ENCODE data around the gene GFAP. TPM values are rescaled to one million over a fixed set of nuclear protein-coding genes. Genes with fewer than 3 reads are reported as not detected.

Gene GFAP
- total RNA-seq, 1 experiment from 2014 or later, result 1.2 TPM

GRCh38 chr17:44859701-44860100 is 55.6 kb downstream of the GFAP start:
- Histone ChIP-seq H3K23ac (ENCODE audit: insufficient read length, low read depth, low read length) (no peak overlapping the region), H4K91ac (ENCODE audit: insufficient read length, low read depth, low read length) (no peak overlapping the region), H3K27me3 (ENCODE audit: insufficient read depth, low read length) (no peaks in the 10 kb centered on the region), H4K5ac (ENCODE audit: insufficient read length, low read depth, low read length) (no peak overlapping the region), H2BK5ac (ENCODE audit: insufficient read length, low read length) (no peak overlapping the region), H3T11ph (ENCODE audit: low read length) (no peak overlapping the region), H3K18ac (ENCODE audit: insufficient read length, low read depth, low read length) (no peak overlapping the region), H3K9ac (ENCODE audit: extremely low read depth, insufficient read length, low read length) (no peak overlapping the region), H3K79me2 (ENCODE audit: insufficient read depth, low read length) (no peaks in the 10 kb centered on the region), H3K9me3 (ENCODE audit: control insufficient read depth, low read depth, low read length) (no peaks in the 10 kb centered on the region), H3K27ac (ENCODE audit: insufficient read length, low read depth, low read length) (no peak overlapping the region), H3K4me1 (ENCODE audit: insufficient read depth, low read length) (no peaks in the 10 kb centered on the region), H2BK12ac (ENCODE audit: insufficient read length, low read depth, low read length) (no peak overlapping the region), H3K79me1 (ENCODE audit: insufficient read depth, low read depth, low read length, poor library complexity, severe bottlenecking) (no peaks in the 10 kb centered on the region), H3K56ac (ENCODE audit: insufficient read length, low read depth, low read length) (no peak overlapping the region), H2BK20ac (ENCODE audit: low read depth, low read length, poor library complexity, severe bottlenecking) (no peak overlapping the region), H3K14ac (ENCODE audit: insufficient read depth, low read length) (no peak overlapping the region), H3K4ac (ENCODE audit: low read depth, low read length) (no peak overlapping the region), H2AK5ac (ENCODE audit: insufficient read length, low read length) (no peak overlapping the region), H2AFZ (ENCODE audit: low read length) (no peak overlapping the region), H2BK15ac (ENCODE audit: low read depth, low read length) (no peak overlapping the region), H3K4me2 (ENCODE audit: insufficient read depth, insufficient read length, low read length) (no peak overlapping the region), H3K23me2 (ENCODE audit: insufficient read length, low read depth, low read length, poor library complexity, severe bottlenecking) (no peaks in the 10 kb centered on the region), H2BK120ac (ENCODE audit: low read depth, low read length, poor library complexity, severe bottlenecking) (no peak overlapping the region), H4K8ac (replicated peaks; ENCODE audit: insufficient read length, low read depth, low read length) (no peak overlapping the region), H4K20me1 (ENCODE audit: control insufficient read depth, insufficient read depth, insufficient read length) (no peaks in the 10 kb centered on the region)
- Mint-ChIP-seq H3K4me3 (no peak overlapping the region), H3K9me3 (no peaks in the 10 kb centered on the region; a peak in 1 of 5 replicates), H3K27ac (peak overlapping the region in 1 of 3 experiments; percentile 16; a peak in 3 of 7 replicates), H3K36me3 (ENCODE audit: insufficient read depth in 1 of 3, low read depth in 3 of 3) (peaks cover 71 to 96% (median 86%) of the 10 kb centered on the region in 3 experiments), H3K4me1 (no peaks in the 10 kb centered on the region), H3K27me3 (ENCODE audit: low read depth) (no peaks in the 10 kb centered on the region)
- no peak for DNase-seq
- no CpG with 5 or more reads among the region's 5 CpGs for WGBS (ENCODE audit: extremely low coverage, insufficient read length, low lambda C conversion rate)
- TF ChIP-seq, protein P1, sequence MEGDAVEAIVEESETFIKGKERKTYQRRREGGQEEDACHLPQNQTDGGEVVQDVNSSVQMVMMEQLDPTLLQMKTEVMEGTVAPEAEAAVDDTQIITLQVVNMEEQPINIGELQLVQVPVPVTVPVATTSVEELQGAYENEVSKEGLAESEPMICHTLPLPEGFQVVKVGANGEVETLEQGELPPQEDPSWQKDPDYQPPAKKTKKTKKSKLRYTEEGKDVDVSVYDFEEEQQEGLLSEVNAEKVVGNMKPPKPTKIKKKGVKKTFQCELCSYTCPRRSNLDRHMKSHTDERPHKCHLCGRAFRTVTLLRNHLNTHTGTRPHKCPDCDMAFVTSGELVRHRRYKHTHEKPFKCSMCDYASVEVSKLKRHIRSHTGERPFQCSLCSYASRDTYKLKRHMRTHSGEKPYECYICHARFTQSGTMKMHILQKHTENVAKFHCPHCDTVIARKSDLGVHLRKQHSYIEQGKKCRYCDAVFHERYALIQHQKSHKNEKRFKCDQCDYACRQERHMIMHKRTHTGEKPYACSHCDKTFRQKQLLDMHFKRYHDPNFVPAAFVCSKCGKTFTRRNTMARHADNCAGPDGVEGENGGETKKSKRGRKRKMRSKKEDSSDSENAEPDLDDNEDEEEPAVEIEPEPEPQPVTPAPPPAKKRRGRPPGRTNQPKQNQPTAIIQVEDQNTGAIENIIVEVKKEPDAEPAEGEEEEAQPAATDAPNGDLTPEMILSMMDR (conservative IDR thresholded peaks at IDR 0.05), result no peak
